Measurements from ENCODE around the gene GAS2L2.

- TF ChIP-seq CTCF (IDR thresholded peaks at IDR 0.05) = no peak
- TF ChIP-seq EZH2 (IDR thresholded peaks at IDR 0.05) = no peak
- TF ChIP-seq EZH2phosphoT487 (IDR thresholded peaks at IDR 0.05) = no peak
These were observed 54.2 kb downstream of the GAS2L2 start for GRCh38 chr17:35698800-35699199.

Data from neural progenitor cell (in vitro differentiated cells).